Neural crest cell (in vitro differentiated cells): ENCODE measurements around the gene FAM217B. TPM values are rescaled to one million over a fixed set of nuclear protein-coding genes. Genes with fewer than 3 reads are reported as not detected.

Source experiments
- DNase-seq: peaks from one replicate; pipeline ENCODE4 v3.0.0; 2021; ENCODE audit warnings: low read depth, mixed read lengths, low spot score
- H3K27ac Mint-ChIP-seq: one replicate; pipeline ENCODE4 v1.8.0; 2021; ENCODE audit warnings: mild to moderate bottlenecking, mixed read lengths; ENCODE audit not compliant: unreplicated experiment
- H3K27me3 Mint-ChIP-seq: 2 replicates; pipeline ENCODE4 v1.8.0; 2021; ENCODE audit warnings: low read depth, mild to moderate bottlenecking, mixed read lengths
- H3K36me3 Mint-ChIP-seq: 2 replicates; pipeline ENCODE4 v1.8.0; 2021; ENCODE audit warnings: low read depth, mild to moderate bottlenecking, mixed read lengths
- H3K4me1 Mint-ChIP-seq: 2 replicates; pipeline ENCODE4 v1.8.0; 2021; ENCODE audit warnings: mixed read lengths
- H3K4me3 Mint-ChIP-seq: one replicate; pipeline ENCODE4 v1.8.0; 2021; ENCODE audit warnings: mild to moderate bottlenecking, mixed read lengths
- H3K9me3 Mint-ChIP-seq: 2 replicates; pipeline ENCODE4 v1.8.0; 2021; ENCODE audit warnings: mixed read lengths
- total RNA-seq: library from RNA; stranded (reverse); gene quantifications from 2 replicates; pipeline ENCODE4 v1.2.1, GENCODE V29; 2021
- TF ChIP-seq, protein P1 (sequence below): fragments of 200-600 bp; sonication (generic); conservative IDR thresholded peaks from 2 replicates; pipeline ENCODE4 v1.5.0; 2021; ENCODE audit warnings: antibody characterized with exemption, mild to moderate bottlenecking

The FAM217B gene
- total RNA-seq, 1 donor from 2014 or later: 47.9 TPM

DNA sequence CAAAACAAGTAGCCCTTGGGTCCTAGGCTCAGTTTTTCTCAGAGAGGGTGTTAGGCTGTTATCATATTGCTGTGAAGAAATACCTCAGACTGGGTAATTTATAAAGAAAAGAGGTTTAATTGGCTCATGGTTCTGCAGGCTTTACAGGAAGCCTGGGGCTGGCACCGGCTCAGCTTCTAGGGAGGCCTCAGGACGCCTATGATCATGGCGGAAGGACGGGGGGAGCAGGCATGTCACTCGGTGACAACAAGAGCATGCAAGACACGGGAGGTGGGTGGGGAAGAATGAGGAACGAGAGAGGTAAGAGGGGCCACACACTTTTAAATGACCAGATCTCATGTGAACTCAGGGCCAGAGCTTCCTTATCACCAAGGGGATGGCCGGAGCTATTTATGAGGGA is 45.0 kb downstream of the FAM217B start:
- no peaks in the 10 kb centered on the region for H3K4me1 Mint-ChIP-seq
- TF ChIP-seq, protein P1, sequence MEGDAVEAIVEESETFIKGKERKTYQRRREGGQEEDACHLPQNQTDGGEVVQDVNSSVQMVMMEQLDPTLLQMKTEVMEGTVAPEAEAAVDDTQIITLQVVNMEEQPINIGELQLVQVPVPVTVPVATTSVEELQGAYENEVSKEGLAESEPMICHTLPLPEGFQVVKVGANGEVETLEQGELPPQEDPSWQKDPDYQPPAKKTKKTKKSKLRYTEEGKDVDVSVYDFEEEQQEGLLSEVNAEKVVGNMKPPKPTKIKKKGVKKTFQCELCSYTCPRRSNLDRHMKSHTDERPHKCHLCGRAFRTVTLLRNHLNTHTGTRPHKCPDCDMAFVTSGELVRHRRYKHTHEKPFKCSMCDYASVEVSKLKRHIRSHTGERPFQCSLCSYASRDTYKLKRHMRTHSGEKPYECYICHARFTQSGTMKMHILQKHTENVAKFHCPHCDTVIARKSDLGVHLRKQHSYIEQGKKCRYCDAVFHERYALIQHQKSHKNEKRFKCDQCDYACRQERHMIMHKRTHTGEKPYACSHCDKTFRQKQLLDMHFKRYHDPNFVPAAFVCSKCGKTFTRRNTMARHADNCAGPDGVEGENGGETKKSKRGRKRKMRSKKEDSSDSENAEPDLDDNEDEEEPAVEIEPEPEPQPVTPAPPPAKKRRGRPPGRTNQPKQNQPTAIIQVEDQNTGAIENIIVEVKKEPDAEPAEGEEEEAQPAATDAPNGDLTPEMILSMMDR: no peak
- no peaks in the 10 kb centered on the region for H3K36me3 Mint-ChIP-seq
- peak overlapping the region; percentile 64 for H3K27ac Mint-ChIP-seq
- no peak for DNase-seq
- no peaks in the 10 kb centered on the region for H3K27me3 Mint-ChIP-seq
- no peaks in the 10 kb centered on the region for H3K9me3 Mint-ChIP-seq
- H3K4me3 Mint-ChIP-seq: no peak overlapping the region

DNA sequence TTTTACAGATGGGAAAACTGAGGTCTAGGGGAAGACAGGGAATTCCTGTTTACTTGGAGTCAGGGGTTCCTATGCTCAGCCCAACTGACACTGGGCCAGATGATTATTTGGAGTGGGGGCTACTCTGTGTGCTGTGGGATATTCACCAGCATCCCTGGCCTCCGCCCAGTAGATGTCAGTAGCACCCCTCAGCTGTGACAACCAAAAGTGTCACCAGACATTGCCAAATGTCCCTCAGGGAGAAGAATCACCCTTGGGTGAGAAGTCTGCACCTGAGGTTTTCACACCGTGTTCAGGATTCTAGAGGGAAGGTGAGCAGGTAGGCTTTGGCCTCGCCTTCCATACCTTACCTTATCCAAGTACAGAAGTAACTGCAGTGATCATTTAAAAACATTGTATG is 45.7 kb downstream of the FAM217B start:
- TF ChIP-seq, protein P1: peak; percentile 20
- H3K4me1 Mint-ChIP-seq: no peaks in the 10 kb centered on the region
- H3K9me3 Mint-ChIP-seq: no peaks in the 10 kb centered on the region
- no peak overlapping the region for H3K4me3 Mint-ChIP-seq
- H3K36me3 Mint-ChIP-seq: no peaks in the 10 kb centered on the region
- H3K27me3 Mint-ChIP-seq: no peaks in the 10 kb centered on the region
- no peak overlapping the region for H3K27ac Mint-ChIP-seq
- DNase-seq: no peak

DNA sequence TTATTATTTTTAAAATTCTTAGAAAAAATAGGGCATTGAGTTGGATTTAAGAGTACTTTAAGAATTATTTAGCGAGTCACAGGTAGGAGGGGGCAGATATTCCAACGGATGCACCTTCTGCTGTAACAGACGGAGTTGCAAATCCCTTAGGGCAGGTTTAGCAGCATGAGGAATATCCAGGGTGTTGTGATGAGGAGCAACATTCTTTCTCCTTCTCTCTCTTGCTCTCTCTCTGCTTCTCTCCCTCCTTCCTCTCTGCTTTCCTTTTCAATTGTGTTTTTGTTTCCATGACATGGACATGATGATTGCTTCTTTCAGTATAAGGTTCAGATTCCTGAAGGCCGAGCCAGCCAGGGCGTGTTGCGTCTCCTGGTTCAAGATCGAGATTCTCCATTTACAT is 46.9 kb downstream of the FAM217B start:
- H3K4me3 Mint-ChIP-seq: no peak overlapping the region
- DNase-seq: no peak
- no peaks in the 10 kb centered on the region for H3K4me1 Mint-ChIP-seq
- TF ChIP-seq, protein P1: no peak
- H3K27me3 Mint-ChIP-seq: no peaks in the 10 kb centered on the region
- H3K36me3 Mint-ChIP-seq: no peaks in the 10 kb centered on the region
- no peak overlapping the region for H3K27ac Mint-ChIP-seq
- no peaks in the 10 kb centered on the region for H3K9me3 Mint-ChIP-seq

DNA sequence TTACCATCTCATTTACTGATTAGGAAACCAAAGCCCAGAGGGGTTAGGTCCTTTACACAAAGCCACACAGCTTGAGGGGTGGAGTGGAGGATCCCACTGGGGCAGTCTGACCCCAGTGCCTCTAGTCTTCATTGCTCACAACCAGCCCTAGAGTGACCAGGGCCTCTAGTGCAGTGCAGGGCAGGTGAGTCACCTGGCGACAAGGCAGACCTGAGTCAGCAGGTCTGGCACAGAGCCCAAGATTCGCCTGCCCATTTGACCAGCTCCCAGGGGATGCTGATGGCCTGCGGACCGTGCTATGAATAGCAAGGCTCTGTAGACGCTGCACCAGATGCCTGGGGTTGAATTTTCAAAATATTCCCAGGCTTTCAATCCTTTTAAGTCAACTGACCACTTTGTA is 48.0 kb downstream of the FAM217B start:
- Mint-ChIP-seq H3K4me3 (no peak overlapping the region), H3K9me3 (no peaks in the 10 kb centered on the region), H3K27ac (no peak overlapping the region), H3K36me3 (no peaks in the 10 kb centered on the region), H3K27me3 (no peaks in the 10 kb centered on the region), H3K4me1 (no peaks in the 10 kb centered on the region)
- no peak for DNase-seq
- TF ChIP-seq, protein P1: no peak

DNA sequence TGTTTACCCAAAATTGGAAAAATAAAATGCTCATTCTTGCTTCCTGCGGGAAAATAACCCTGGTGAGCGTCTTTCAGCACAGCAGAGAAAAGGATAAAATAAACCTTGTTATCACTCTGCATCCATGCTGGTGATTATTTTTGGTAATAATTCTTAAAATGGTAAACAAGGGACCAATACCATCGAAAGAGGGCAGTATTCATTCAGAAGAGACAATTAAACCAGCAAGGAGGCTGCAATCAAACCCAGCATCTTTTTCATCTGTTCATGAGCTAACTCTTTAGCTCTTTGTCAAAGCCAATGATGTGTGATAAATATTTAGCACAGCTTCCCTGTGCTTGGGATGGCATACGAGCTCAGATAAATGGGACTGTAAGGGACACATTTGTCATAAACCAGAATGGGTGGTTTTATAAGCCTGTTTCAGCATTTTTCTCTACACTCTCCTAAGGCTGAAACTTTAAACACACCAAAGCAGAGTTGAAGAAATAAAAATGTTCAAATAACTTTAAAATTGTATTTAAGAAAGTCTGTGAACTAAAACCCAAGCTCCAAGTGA is 52.4 kb downstream of the FAM217B start:
- TF ChIP-seq, protein P1: no peak
- H3K4me1 Mint-ChIP-seq: peaks cover 10% of the 10 kb centered on the region
- no peak overlapping the region for H3K4me3 Mint-ChIP-seq
- H3K27me3 Mint-ChIP-seq: peaks cover 7% of the 10 kb centered on the region
- H3K36me3 Mint-ChIP-seq: no peaks in the 10 kb centered on the region
- no peaks in the 10 kb centered on the region for H3K9me3 Mint-ChIP-seq
- DNase-seq: no peak
- H3K27ac Mint-ChIP-seq: no peak overlapping the region
